NCI-H1092 (cell line): ENCODE measurements around the gene HS6ST2.
"Not testable (repeated sequence)": the region's sequence is repeated elsewhere in the genome, so short reads cannot be mapped to it uniquely, and the experiment has no call there.

Source experiments
- DNase-seq: peaks from one replicate; lab custom pipeline; 2025; lab: John Stamatoyannopoulos, UW

The HS6ST2 gene

GRCh38 chrX:132940727-132941327, 17.6 kb downstream of the HS6ST2 start:
- no peak for DNase-seq

GRCh38 chrX:132933170-132933569, 25.3 kb downstream of the HS6ST2 start:
- no peak for DNase-seq

DNA sequence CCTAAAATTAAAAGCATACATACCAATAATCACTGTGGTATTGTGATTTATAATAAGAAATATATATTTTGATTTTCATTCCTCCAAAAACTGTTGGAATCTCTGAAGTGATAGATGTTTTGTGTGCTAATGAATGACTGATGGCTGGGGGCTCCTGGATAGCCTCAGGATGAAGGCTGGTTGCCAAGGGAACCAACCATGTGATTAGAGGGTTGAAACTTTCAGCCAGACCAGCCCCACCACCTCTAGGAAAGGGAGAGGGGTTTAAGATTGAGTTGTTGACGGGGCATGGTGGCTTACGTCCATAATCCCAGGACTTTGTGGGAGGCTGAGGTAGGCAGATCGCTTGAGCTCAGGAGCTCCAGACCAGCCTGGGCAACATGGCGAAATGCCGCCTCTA, 34.0 kb downstream of the HS6ST2 start:
- no peak for DNase-seq

DNA sequence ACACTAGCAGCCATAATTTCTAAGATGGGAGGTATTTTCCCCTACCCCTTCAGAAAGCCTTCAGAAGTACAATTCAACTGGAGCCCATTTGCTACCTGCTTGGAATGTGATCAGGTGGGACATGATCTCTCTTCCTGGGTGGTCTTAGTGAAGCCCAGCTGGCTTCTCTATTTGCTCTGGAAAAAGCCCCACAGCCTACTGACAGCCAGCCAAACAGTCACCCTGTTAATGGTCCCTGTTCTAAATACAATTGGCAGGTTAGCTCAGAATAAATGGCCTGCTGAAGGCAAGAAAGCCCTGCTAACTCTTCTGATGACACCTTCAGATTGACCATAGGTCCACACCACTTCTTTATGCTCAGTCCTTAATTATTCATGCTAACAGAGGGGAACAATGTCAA, 39.9 kb downstream of the HS6ST2 start:
- DNase-seq, result no peak

DNA sequence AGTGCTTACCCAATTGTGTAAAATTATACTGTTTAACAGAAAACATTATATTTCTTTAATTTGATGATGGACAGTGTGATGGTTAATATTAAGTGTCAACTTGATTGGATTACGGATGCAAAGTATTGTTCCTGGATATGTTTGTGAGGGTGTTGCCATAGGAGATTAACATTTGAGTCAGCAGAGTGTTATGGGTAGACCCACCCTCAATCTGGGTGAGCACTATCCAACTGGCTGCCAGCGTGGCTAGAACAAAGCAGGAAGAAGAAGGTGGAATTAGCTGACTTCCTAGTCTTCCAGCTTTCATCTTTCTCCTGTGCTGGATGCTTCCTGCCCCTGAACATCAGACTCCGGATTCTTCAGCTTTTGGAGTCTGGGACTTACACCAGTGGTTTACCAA, 42.1 kb downstream of the HS6ST2 start:
- no peak for DNase-seq

DNA sequence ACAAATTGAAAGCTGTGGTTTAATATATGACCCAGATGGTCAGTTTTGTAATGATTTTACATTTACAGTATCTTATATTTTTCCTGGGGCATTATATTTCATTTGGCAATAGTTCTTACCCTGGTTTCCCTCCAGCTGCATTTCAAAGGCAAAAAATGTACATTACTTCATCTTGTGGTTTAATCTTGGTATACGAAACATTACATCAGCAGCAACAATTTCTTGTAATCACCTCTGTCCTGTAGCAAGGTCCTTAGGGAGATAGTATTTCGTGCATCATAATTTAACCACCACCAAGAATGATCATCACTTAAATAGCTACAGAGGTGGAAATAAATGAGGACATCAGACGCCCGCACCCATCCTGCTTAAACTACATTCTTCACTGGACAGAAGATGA, 48.8 kb downstream of the HS6ST2 start:
- DNase-seq, result no peak

DNA sequence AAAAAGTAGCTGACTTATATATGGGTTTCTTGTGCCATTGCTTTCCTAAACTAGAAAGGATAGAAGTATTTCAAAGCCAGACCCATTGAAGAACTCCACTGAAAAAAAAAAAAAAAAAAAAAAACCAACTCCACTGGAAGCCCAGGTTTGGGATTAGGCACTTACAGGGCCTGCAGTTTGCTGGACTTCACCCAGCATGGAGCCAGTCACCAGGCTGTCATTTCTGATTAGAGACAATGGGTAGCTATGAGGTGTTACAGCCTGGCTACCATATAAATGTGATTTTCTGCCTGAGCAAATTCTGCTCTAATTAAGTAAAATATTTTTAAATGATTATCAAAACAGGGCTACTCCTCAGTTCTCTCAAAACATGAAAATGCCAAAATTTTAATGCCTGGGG, 49.5 kb downstream of the HS6ST2 start:
- no peak for DNase-seq

DNA sequence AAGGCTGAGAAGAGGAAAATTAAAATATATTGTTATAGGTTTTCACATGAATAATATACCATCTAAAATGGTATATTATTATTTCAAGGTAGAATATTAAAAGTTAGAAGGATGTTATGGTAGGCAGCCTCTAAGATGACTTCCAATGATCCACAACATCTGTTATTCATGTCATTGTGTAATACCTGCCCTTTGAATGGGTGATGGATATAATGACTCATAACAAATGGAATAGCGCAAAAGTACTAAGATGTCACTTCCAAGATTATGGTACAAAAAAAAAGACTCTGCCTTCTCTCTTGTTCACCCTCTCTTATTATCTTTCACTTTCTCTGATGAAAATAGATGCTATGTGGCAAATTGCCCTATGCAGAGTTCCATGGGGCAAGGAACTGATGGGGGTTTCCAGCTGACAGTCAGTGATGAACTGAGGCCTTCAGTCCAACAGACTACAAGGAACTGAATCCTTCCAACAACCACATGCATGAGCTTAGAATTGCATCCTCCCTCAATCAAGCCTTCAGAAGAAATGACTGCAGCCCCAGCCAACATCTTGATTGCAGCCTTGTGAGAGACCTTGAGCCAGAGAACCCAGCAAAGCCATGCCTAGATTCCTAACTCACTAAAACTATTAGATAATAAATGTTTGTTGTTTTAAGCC, 57.7 kb downstream of the HS6ST2 start:
- DNase-seq, result no peak

- DNase-seq, result no peak
These were observed 70.9 kb downstream of the HS6ST2 start for GRCh38 chrX:132887569-132887968.

- DNase-seq, result no peak
These were observed 75.0 kb downstream of the HS6ST2 start for GRCh38 chrX:132883358-132883915.

GRCh38 chrX:132880753-132881152, 77.7 kb downstream of the HS6ST2 start:
- not testable (repeated sequence) for DNase-seq

GRCh38 chrX:132877954-132878536, 80.4 kb downstream of the HS6ST2 start:
- no peak for DNase-seq

DNA sequence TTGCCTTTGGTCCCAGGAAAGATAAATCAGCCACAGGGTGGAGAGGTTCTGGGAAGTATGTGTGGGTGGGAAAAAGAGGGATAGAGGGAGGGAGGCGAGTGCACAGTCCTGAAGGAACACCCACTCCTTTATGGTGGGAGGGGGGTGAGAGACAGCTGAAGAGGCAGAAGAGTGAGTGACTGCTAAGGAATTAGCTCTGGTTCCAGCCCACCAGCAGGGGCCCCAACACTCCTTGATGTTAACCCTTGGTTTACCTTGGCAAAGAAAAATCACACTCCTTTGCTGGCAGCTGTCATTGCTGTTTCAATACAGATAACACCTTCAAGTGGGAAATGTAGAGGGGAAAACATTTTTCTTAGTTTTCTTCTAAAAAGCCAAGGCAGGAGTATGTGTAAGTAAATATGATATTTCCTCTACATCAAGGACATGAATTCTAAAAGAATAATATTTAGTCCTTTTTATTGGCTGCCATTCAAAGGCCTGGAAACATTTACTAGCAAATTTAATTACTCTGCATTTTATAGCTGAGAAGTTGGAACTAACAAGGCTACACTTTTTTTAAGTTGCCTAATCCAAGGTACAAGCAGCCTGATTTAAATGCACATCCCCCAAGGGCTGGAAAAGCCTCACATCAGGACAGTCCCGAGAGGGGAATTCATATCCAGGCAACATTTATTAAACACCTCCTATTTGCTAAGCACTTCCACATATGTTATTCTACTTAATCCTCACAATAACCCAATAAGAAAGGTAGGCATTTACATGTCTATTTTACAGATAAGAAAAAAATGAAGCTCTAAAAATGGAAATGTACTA, 81.7 kb downstream of the HS6ST2 start:
- no peak for DNase-seq

GRCh38 chrX:132875650-132876522, 82.5 kb downstream of the HS6ST2 start:
- no peak for DNase-seq

- DNase-seq, result no peak
These were observed 95.9 kb downstream of the HS6ST2 start for GRCh38 chrX:132862562-132862961.

DNA sequence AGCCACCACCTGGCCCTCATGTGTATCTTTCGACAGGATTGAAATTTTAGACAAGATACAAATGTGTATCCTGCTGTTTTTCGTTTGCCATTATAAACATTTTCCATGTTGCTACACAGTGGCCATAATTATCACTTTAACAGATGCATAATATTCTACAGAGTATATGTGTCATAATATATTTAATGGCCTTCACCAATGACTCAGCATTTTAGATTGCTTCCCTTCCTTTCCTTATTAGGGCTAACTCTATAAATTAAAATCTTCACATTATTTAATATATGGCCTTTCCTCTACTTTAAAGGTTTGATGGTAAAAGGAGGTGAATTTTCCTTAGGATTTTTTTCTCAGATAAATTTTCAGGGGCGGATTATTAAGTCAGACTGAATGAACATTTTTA, 97.4 kb downstream of the HS6ST2 start:
- DNase-seq, result no peak

DNA sequence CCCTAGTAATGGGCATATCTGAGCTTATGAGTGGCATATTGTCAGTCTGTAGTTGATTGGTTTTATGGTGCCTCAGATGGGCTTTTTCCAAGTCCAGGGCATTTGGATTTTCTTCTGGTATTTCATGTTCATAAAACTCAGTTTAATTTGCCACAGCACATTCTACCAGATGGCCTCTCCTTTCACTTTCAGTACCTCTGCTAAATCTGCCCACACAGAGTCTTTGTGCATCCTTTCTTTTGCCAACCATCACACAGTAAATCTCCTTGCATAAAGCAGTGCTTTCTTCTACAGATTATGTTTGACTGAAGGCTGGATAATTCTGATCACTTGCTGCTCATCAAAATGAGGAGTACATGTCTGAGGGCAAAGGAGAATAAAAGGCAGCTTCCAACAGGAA, 98.2 kb downstream of the HS6ST2 start:
- no peak for DNase-seq

- DNase-seq, result no peak
These were observed 100.4 kb downstream of the HS6ST2 start for GRCh38 chrX:132858018-132858417.

- DNase-seq, result no peak
These were observed 102.6 kb downstream of the HS6ST2 start for GRCh38 chrX:132855780-132856341.

GRCh38 chrX:132853040-132853439, 105.4 kb downstream of the HS6ST2 start:
- no peak for DNase-seq

DNA sequence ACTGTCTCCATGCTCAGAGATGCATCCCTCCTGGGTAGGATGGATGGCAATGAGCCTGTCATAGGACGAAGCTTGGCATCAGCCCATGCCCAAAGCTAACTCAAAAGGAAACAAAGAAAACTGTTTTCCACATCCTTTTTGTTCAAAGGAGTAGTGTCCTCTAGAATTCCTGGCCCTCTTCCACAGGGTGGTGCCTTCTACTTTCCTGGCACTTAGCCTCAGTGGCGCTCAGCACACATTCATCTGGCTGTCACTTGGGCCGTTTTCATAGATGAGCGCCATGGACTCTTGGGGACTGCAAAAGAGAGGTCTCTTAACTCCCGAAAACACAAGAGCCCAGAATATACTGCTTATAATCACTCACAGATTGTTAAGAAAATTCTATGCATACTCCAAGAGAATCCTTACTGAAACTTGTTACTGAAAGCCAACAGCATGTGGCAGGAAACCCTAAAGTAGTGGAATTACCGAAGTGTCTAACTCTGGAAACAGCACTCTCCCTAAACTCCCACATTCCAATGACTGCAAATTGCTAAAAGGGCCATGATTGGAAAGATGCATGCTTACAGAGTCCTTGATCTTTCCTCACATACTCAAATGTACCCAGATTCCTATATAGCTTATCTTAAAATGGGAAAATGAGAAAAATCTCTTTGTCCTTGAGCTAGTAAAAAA, 110.0 kb downstream of the HS6ST2 start:
- no peak for DNase-seq
